K562 treated with DMSO at 1 percent for 12 hours (cell line): Measurements from ENCODE around the gene BSCL2. TPM values are rescaled to one million over a fixed set of nuclear protein-coding genes. Genes with fewer than 3 reads are reported as not detected.

Experiments
- total RNA-seq: library from RNA; unstranded; fragments of 300-600 nt; gene quantifications from 2 replicates; pipeline ENCODE4 v1.2.3, GENCODE V29; 2022; ENCODE audit not compliant: insufficient read depth

The BSCL2 gene
- total RNA-seq, result 44.2 and 44.8 TPM in 2 replicates

GRCh38 chr11:62707277-62707861, at the start of gene BSCL2, which contains the start of gene GNG3:
Gene BSCL2 (minus strand): TSS chr11:62707424. CDS start chr11:62707195, 229 bp downstream.
Gene GNG3 (plus strand): TSS chr11:62707676. CDS start chr11:62708296, 620 bp downstream.

DNA sequence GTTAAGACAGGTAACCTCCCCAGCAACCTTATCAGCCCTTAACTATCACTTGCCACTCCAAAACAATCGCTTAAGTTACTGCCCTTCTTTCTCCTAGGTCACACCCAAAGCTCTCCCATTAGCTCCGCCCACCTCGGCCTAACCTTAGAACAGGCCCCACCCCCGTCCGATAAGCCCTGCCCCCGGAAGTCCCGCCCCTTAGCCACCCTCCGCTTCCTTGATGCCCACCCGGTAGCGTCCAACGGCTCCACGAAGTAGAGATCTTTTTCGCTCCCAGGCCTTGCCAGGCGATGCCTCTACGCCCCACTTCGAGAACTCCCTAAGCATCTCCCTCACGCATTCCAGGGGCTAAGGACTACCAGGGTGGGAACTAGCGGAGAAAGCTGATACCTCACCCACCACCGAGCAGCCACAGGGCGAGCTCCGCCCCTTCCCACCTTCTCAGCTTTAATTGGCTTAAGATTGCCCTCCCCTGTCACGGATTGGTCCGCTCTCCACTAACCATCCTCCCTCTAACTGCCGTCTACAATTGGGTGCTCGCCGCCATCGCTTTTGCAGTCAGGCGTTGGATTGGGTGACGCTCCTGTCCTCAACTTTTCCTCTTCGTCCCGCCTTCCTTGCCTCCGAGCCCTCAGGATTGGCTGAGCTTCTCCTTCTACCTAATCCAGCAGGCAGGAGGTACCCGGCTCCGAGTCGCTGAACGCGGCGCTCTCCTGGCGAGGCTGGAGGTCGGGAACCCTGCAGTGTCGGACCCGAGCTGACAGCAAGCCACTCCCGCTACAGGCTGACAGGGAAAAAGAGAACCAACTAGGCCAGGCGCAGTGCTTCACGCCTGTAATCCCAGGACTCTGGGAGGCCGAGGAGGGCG, 46.7 kb upstream of the BSCL2 start, which contains the start of gene ZBTB3:
ZBTB3 (minus strand) TSS at position 425 of the 868 bp plus-strand sequence. CDS start 496 bp downstream, outside the sequence.

DNA sequence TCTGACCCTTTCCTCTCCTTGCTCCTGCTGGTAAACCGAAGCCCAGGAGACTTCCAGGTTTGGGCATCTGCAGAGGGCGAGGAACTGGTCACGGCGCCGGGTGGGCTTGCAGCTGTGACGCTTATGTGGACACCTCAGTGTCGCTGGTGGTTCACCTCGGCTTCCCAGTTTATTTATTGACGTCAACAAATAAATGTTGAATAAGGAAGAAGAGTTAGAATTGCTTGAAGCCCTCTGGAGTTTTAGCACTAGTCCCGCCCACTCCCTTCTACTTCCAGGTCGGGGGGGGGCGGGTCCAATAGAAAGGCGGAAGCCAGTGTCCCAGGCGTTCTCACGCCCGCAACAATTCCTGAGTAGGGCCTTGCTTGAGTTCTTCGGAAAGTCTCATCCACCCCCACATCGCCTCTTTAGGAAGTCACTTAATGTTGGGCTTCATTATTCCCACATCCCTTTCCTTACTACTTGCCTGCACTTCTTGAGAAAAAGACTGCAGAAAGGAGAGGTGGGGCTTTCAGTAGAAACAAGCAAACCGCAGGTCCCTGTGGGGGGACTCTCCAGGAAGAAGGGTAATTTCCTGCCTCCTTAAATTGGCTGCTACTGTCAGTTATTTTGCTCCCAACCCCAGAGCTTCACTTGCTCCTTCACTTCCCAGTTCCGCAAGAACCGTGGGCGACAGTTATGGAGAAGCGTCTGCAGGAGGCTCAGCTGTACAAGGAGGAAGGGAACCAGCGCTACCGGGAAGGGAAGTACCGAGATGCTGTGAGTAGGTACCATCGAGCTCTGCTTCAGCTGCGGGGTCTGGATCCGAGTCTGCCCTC, 21.2 kb upstream of the BSCL2 start, which contains the start of gene TTC9C:
TTC9C (plus strand) TSS at position 316 of the 818 bp plus-strand sequence; CDS start at position 679, 363 bp downstream.

GRCh38 chr11:62727165-62727871, 20.1 kb upstream of the BSCL2 start, which contains the start of gene HNRNPUL2:
Gene HNRNPUL2 (minus strand): TSS chr11:62727457. CDS start chr11:62727156, 301 bp downstream.

GRCh38 chr11:62689421-62690183, 17.6 kb downstream of the BSCL2 start, which contains the start of gene LRRN4CL:
Gene LRRN4CL (minus strand): TSS chr11:62689530. CDS start chr11:62688508, 1,022 bp downstream.

DNA sequence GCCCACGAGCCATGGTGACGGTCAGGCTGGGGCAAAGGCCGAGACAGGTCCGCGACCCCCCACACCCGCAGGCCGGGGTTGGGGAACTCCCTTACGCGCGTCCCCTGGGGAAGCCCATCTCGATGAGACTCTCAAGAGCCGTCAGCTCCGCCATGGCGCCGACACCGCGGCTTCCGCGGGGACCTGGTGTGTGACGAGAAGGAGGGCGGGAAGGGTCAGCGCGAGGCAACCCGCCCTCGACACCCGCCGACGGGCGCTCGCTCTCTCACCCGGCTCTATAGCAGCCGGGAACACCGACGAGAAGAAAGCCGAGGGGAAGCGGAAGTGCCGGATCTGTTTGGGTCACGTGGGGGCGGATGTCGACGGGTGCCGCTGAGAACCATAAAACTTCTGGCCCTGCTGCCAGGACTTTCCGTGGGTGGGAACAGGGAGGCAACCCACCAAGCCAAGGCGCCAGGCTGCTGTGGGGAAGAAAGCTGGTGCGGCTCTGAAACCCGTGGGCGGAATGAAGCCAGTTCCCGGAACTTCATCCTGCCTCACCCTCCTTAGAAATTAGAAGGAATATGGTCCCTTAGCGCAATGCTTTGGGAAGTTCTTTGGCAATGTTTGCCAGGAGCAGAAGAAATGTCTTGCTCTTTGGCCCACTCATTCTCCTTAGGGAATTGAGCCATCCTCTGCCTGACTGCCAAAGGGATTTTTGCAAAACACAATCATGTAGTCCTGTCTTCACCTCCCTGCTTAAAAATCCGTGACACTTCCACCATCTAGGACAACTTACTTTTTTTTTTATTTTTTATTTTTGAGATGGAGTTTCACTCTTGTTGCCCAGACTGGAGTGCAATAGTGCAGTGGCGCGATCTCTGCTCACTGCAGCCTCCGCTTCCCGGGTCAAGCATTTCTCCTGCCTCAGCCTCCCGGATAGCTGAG, 28.2 kb downstream of the BSCL2 start, which contains the start of gene UBXN1:
UBXN1 (minus strand) TSS at position 304 of the 927 bp plus-strand sequence; CDS start at position 154, 150 bp downstream.

DNA sequence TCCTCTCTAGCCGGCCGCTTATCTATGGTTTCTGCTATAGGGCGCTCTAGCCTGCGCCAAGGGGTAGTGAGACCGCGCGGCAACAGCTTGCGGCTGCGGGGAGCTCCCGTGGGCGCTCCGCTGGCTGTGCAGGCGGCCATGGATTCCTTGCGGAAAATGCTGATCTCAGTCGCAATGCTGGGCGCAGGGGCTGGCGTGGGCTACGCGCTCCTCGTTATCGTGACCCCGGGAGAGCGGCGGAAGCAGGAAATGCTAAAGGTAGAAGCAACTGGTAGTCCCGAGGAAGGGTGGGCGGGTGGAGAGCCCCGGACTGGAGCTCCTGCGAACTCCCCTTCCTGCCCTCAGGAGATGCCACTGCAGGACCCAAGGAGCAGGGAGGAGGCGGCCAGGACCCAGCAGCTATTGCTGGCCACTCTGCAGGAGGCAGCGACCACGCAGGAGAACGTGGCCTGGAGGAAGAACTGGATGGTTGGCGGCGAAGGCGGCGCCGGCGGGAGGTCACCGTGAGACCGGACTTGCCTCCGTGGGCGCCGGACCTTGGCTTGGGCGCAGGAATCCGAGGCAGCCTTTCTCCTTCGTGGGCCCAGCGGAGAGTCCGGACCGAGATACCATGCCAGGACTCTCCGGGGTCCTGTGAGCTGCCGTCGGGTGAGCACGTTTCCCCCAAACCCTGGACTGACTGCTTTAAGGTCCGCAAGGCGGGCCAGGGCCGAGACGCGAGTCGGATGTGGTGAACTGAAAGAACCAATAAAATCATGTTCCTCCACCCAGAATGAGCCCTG, 35.4 kb downstream of the BSCL2 start, which contains the start of the genes LBHD1 and UQCC3:
LBHD1 (minus strand) TSS at position 660 of the 782 bp plus-strand sequence. CDS start 2,236 bp downstream, outside the sequence.
UQCC3 (plus strand) TSS at position 66 of the 782 bp plus-strand sequence; CDS start at position 139, 73 bp downstream.

GRCh38 chr11:62665075-62665598, 42.1 kb downstream of the BSCL2 start, which contains the start of the genes C11orf98 and CSKMT:
Gene C11orf98 (minus strand): TSS chr11:62665210. CDS start chr11:62665169, 41 bp downstream.
Gene CSKMT (plus strand): TSS chr11:62665312. CDS start chr11:62665880, 568 bp downstream.

GRCh38 chr11:62645946-62646824, 61.0 kb downstream of the BSCL2 start, which contains the start of gene GANAB:
Gene GANAB (minus strand): TSS chr11:62646613. CDS start chr11:62646599, 14 bp downstream.

Other genes with a start within 250 kb of the BSCL2 start
- gene AHNAK, start 160.6 kb downstream of the BSCL2 start, total RNA-seq, result 12.9 and 42.0 TPM in 2 replicates
- 3,985 and 3,989 TPM in 2 replicates for gene EEF1G, start 133.5 kb downstream of the BSCL2 start, total RNA-seq
- 16.7 and 23.4 TPM in 2 replicates for gene TUT1, start 115.9 kb downstream of the BSCL2 start, total RNA-seq
- 62.1 and 107 TPM in 2 replicates for gene MTA2, start 105.6 kb downstream of the BSCL2 start, total RNA-seq
- gene EML3, start 94.6 kb downstream of the BSCL2 start, total RNA-seq, result 21.6 and 34.7 TPM in 2 replicates
- gene ROM1, start 94.2 kb downstream of the BSCL2 start, total RNA-seq, result 0.81 and 3.0 TPM in 2 replicates
- 94.9 and 105 TPM in 2 replicates for gene B3GAT3, start 85.4 kb downstream of the BSCL2 start, total RNA-seq
- gene GANAB, start 60.8 kb downstream of the BSCL2 start, total RNA-seq, result 161 and 356 TPM in 2 replicates
- gene INTS5, start 54.1 kb downstream of the BSCL2 start, total RNA-seq, result 27.2 and 37.6 TPM in 2 replicates
- gene C11orf98, start 42.2 kb downstream of the BSCL2 start, total RNA-seq, result 157 and 173 TPM in 2 replicates
- 50.4 and 52.2 TPM in 2 replicates for gene CSKMT, start 42.1 kb downstream of the BSCL2 start, total RNA-seq
- 17.8 and 31.3 TPM in 2 replicates for gene UQCC3, start 35.8 kb downstream of the BSCL2 start, total RNA-seq
- 3.6 and 10.6 TPM in 2 replicates for gene LBHD1, start 35.2 kb downstream of the BSCL2 start, total RNA-seq
- 242 and 314 TPM in 2 replicates for gene UBXN1, start 28.4 kb downstream of the BSCL2 start, total RNA-seq
- 0.70 TPM in 1 of 2 replicates, not detected in the other for gene LRRN4CL, start 17.9 kb downstream of the BSCL2 start, total RNA-seq
- not detected in 2 replicates for gene GNG3, start 252 bp upstream of the BSCL2 start, total RNA-seq
- gene HNRNPUL2, start 20.0 kb upstream of the BSCL2 start, total RNA-seq, result 17.1 and 39.0 TPM in 2 replicates
- gene TTC9C, start 21.1 kb upstream of the BSCL2 start, total RNA-seq, result 32.8 and 62.0 TPM in 2 replicates
- gene ZBTB3, start 46.7 kb upstream of the BSCL2 start, total RNA-seq, result 1.9 and 3.0 TPM in 2 replicates
- gene POLR2G, start 54.2 kb upstream of the BSCL2 start, total RNA-seq, result 150 and 166 TPM in 2 replicates
- gene TAF6L, start 64.0 kb upstream of the BSCL2 start, total RNA-seq, result 26.4 and 31.9 TPM in 2 replicates
- 42.8 and 48.4 TPM in 2 replicates for gene TMEM179B, start 80.0 kb upstream of the BSCL2 start, total RNA-seq
- 21.7 and 26.1 TPM in 2 replicates for gene TMEM223, start 84.6 kb upstream of the BSCL2 start, total RNA-seq
- 80.0 and 120 TPM in 2 replicates for gene NXF1, start 98.0 kb upstream of the BSCL2 start, total RNA-seq
- gene STX5, start 124.6 kb upstream of the BSCL2 start, total RNA-seq, result 66.0 and 83.3 TPM in 2 replicates
- gene TEX54, start 125.4 kb upstream of the BSCL2 start, total RNA-seq, result not detected in 2 replicates
- gene WDR74, start 132.2 kb upstream of the BSCL2 start, total RNA-seq, result 47.8 and 60.3 TPM in 2 replicates
- 391 and 414 TPM in 2 replicates for gene SLC3A2, start 173.5 kb upstream of the BSCL2 start, total RNA-seq
- not detected in 2 replicates for gene CHRM1, start 213.9 kb upstream of the BSCL2 start, total RNA-seq